Muscle of leg (tissue), 11 donors: Measurements from ENCODE around the gene S100A8. TPM values are rescaled to one million over a fixed set of nuclear protein-coding genes. Genes with fewer than 3 reads are reported as not detected.

ENCODE experiments used
- DNase-seq: peaks from one replicate; pipeline ENCODE4 v3.0.0; 2013
- H3K27ac ChIP-seq: one replicate; pipeline ENCODE4 v1.5.1; 2013; ENCODE audit warnings: mild to moderate bottlenecking, low read length, control low read depth
- H3K27me3 ChIP-seq: one replicate; pipeline ENCODE4 v1.6.1; 2013; ENCODE audit warnings: low read length; ENCODE audit not compliant: control insufficient read depth, insufficient read depth
- H3K36me3 ChIP-seq: one replicate; pipeline ENCODE4 v1.6.1; 2013; ENCODE audit warnings: low read length; ENCODE audit not compliant: control insufficient read depth, insufficient read depth
- H3K4me1 ChIP-seq: one replicate; pipeline ENCODE4 v1.6.1; 2013; ENCODE audit warnings: low read length; ENCODE audit not compliant: control insufficient read depth, insufficient read depth
- H3K4me3 ChIP-seq: one replicate; pipeline ENCODE4 v1.5.1; 2013; ENCODE audit warnings: low read length, control low read depth
- H3K9me3 ChIP-seq: replicated peaks from 2 replicates; pipeline ENCODE4 v1.6.1; 2013; ENCODE audit warnings: low read depth, low read length; ENCODE audit not compliant: control insufficient read depth
- WGBS: methylation state at CpG from one replicate; pipeline ENCODE4 v1.1.5; 2013; ENCODE audit warnings: missing lambda C conversion rate; ENCODE audit not compliant: insufficient coverage; 5-methylcytosine and 5-hydroxymethylcytosine counted together
- polyA plus RNA-seq, 8 donors: library from polyadenylated mRNA; unstranded; fragments of 120-200 nt; gene quantifications; one replicate each; pipeline versions ENCODE4 v1.2.1 to v1.2.3, GENCODE V29; 2013; ENCODE audit warnings: inconsistent platforms in 1 of 8, low replicate concordance in 1 of 8; ENCODE audit not compliant: insufficient read length in 8 of 8, insufficient read depth in 1 of 8
- total RNA-seq: library from RNA; stranded (reverse); fragments of 120-200 nt; gene quantifications from one replicate; pipeline ENCODE4 v1.2.4, GENCODE V29; 2013

The S100A8 gene
- total and polyA plus RNA-seq, 9 donors: 6.6 to 31.9 (median 18.6) TPM

DNA sequence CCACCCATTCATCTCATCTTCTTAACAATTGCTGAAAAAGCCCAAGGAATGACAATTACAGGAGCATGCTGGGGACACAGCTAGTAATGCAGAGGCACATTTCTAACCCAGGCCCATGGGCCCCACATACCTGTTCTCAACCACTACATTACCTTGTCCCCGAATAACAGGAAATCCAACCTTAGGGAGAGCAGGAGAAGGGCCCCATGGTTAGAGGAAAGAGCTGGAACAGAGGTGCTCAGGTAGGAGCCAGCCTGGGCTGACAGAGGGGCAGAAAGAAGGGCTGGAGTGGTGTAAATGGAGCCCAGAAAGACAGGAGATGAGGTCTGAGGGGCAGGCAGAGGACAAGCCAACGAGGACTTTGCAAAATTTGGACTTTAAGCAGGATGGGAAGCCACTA is 11.4 kb upstream of the S100A8 start:
- H3K4me3 ChIP-seq: no peak overlapping the region
- H3K9me3 ChIP-seq: no peaks in the 10 kb centered on the region
- H3K36me3 ChIP-seq: no peaks in the 10 kb centered on the region
- H3K27ac ChIP-seq: no peak overlapping the region
- peaks cover 4% of the 10 kb centered on the region for H3K27me3 ChIP-seq
- H3K4me1 ChIP-seq: no peaks in the 10 kb centered on the region
- no peak for DNase-seq
- 63% methylated on average over 1 of the region's 2 CpGs for WGBS

DNA sequence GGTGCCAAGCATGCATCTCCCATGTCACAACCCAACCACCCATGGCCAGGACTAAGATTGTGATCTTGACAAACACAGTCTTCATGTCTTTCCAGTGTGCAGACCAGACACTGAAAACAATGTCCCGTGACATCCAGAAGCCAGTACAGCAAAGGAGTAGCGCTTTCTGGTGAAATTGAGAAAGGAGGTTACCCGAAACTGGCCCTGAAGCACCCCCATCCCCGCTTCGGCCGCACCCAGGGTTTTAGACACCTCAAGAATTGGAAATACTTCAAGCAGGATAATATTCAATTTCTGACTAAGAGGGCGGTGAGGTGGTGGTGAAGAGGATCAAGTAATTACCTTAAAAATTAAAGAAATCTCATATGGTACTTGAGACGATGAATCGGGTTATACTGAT is 10.6 kb upstream of the S100A8 start:
- H3K27me3 ChIP-seq: peaks cover 4% of the 10 kb centered on the region

DNA sequence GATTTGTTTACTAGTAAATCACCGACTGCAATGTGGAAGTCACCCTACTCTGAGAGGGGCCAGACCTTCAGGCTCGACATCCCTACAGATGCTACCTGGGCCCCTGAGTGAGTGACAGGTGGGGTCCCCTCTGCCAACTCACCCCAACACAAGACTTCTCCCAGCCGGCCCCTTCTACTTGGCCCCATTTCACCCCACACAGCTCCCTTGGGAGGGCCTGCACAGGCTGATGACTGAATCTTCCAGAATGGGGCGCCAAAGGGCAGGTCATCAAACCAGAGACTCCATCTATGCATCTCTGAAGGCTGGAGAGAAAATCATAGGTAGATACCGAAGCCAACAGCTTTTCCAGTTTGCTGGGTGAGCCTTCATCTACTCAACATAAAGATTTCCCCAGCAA is 9.4 kb upstream of the S100A8 start:
- WGBS: 83% methylated on average over 1 of the region's 5 CpGs
- Histone ChIP-seq H3K4me3 (no peak overlapping the region), H3K36me3 (no peaks in the 10 kb centered on the region), H3K27me3 (peaks cover 6% of the 10 kb centered on the region), H3K27ac (no peak overlapping the region), H3K4me1 (no peaks in the 10 kb centered on the region), H3K9me3 (no peaks in the 10 kb centered on the region)
- DNase-seq: no peak

More for the DNA sequence above, 10.6 kb upstream of the S100A8 start:
- no peaks in the 10 kb centered on the region for H3K4me1 ChIP-seq
- no peak overlapping the region for H3K4me3 ChIP-seq
- DNase-seq: no peak
- H3K9me3 ChIP-seq: no peaks in the 10 kb centered on the region
- WGBS: 83% methylated on average over 3 of the region's 9 CpGs
- no peaks in the 10 kb centered on the region for H3K36me3 ChIP-seq
- no peak overlapping the region for H3K27ac ChIP-seq

- no peak overlapping the region for H3K4me3 ChIP-seq
- 87% methylated on average over 5 of the region's 7 CpGs for WGBS
- H3K27me3 ChIP-seq: peaks cover 6% of the 10 kb centered on the region
Observed at GRCh38 chr1:153399401-153400055, 8.7 kb upstream of the S100A8 start.

GRCh38 chr1:153397924-153398651 is 7.2 kb upstream of the S100A8 start:
- H3K4me1 ChIP-seq: no peaks in the 10 kb centered on the region
- 97% methylated on average over 2 of the region's 6 CpGs for whole genome bisulfite sequencing

More at GRCh38 chr1:153399401-153400055, 8.7 kb upstream of the S100A8 start:
- Histone ChIP-seq H3K36me3 (no peaks in the 10 kb centered on the region), H3K4me1 (no peaks in the 10 kb centered on the region), H3K27ac (no peak overlapping the region), H3K9me3 (no peaks in the 10 kb centered on the region)
- DNase-seq: no peak

GRCh38 chr1:153397051-153397923 is 6.4 kb upstream of the S100A8 start:
- Histone ChIP-seq H3K4me3 (no peak overlapping the region), H3K27me3 (peaks cover 5% of the 10 kb centered on the region), H3K36me3 (no peaks in the 10 kb centered on the region), H3K27ac (no peak overlapping the region), H3K9me3 (no peaks in the 10 kb centered on the region), H3K4me1 (no peaks in the 10 kb centered on the region)
- WGBS: 83% methylated on average over 16 of the region's 19 CpGs
- DNase-seq: no peak

More at GRCh38 chr1:153397924-153398651, 7.2 kb upstream of the S100A8 start:
- Histone ChIP-seq H3K9me3 (no peaks in the 10 kb centered on the region), H3K4me3 (no peak overlapping the region), H3K36me3 (no peaks in the 10 kb centered on the region), H3K27ac (no peak overlapping the region), H3K27me3 (peaks cover 6% of the 10 kb centered on the region)
- no peak for DNase-seq

DNA sequence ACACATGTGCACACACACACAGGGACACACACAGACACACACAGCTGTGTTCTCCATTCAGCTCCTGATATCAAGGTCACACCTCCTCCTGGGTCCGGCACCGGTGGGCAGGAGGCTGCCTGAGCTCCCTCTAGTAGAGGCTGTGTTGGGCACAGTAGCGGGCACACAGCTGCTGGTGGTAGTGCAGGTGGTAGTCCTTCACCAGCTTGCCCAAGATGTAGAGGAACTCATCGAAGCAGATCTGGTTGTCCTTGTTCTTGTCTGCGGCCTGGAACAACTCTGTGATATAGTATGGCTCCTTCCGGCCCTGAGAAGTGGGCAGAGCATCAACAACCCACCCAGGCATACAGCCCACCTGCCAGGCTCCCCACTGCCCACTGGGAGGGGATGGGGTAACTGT is 5.6 kb upstream of the S100A8 start:
- Histone ChIP-seq H3K4me1 (no peaks in the 10 kb centered on the region), H3K27me3 (peaks cover 3% of the 10 kb centered on the region), H3K4me3 (no peak overlapping the region), H3K27ac (no peak overlapping the region), H3K9me3 (no peaks in the 10 kb centered on the region), H3K36me3 (no peaks in the 10 kb centered on the region)
- WGBS: 80% methylated on average over 1 of the region's 6 CpGs
- DNase-seq: no peak

DNA sequence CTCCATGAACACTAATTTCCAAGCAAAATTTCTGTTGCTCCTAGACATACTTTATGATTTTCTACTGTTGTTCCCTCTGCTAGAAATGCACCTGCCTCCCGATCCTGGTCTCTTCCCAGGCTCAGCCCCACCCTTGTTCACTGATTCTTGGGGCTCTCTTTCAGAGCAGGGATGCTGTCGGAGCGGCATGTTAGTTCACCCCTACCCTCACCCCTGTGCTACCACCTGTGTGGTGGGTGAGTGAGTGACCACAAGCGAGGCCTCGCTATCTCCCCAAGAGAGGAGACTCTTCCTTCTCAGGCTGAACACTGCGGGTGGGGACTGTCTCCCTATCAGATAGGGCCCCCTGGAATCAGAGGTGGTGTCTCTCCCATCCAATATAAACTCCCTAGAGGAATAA is 4.9 kb upstream of the S100A8 start:
- WGBS: 71% methylated on average over 1 of the region's 6 CpGs
- Histone ChIP-seq H3K27me3 (peaks cover 3% of the 10 kb centered on the region), H3K4me1 (no peaks in the 10 kb centered on the region), H3K36me3 (no peaks in the 10 kb centered on the region), H3K4me3 (no peak overlapping the region), H3K27ac (no peak overlapping the region), H3K9me3 (no peaks in the 10 kb centered on the region)
- no peak for DNase-seq

DNA sequence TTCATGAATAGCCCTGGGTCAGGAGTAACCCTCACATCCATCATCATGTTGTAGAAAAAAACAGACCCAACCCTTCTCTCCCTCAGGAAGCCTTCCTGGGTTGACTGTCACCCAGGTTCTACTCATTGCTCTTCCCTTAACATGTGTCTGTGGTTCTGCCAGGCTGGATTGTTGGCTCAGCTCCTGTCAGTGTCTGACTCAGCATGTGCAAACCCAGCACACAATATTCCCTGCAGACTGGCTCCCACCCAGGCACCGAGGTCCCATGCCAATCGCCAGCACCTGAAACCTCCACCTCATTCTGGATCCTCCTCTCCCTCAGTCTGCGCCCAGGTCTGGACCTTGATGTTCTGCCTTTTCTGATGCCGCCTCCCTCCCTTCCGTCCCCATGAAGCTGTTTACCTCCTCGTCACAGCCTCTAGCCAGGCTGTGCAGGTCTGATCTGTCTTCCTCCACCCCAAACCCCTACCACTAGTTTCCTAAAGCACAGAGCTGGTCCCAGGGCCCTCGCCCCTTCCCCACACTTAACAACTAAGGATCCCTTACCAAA is 4.3 kb upstream of the S100A8 start:
- DNase-seq: no peak
- 72% methylated on average over 7 of the region's 7 CpGs for WGBS
- Histone ChIP-seq H3K27ac (no peak overlapping the region), H3K36me3 (no peaks in the 10 kb centered on the region), H3K4me3 (no peak overlapping the region), H3K9me3 (no peaks in the 10 kb centered on the region), H3K4me1 (no peaks in the 10 kb centered on the region), H3K27me3 (peaks cover 3% of the 10 kb centered on the region)

DNA sequence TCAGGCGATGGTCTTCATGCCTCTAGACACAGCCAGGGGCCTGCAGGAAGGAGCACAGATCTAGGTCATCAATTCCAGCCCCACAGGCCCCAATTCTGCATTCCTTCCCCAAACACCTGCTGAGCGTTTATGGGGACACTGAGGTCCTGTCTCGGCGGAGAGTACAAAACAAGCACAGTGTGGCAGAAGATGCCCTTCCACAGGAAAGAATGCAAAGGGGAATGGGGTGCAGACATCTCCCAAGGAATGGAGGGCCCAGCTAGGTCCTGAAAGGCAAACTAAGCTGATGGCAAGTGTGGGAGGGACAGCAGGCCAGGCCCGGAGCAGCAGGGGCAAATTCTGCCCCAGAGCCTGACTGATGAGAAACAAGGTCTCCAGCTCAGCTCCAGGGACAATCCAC is 3.5 kb upstream of the S100A8 start:
- H3K36me3 ChIP-seq: no peaks in the 10 kb centered on the region
- H3K4me3 ChIP-seq: no peak overlapping the region
- H3K9me3 ChIP-seq: no peaks in the 10 kb centered on the region
- H3K4me1 ChIP-seq: no peaks in the 10 kb centered on the region
- H3K27ac ChIP-seq: no peak overlapping the region
- no peak for DNase-seq
- WGBS: 65% methylated on average over 4 of the region's 5 CpGs
- H3K27me3 ChIP-seq: peaks cover 3% of the 10 kb centered on the region
